NCI-H1436 treated with DMSO at 0.1 percent for 48 hours (cell line): ENCODE results near the gene DNAH8.
"Not testable (repeated sequence)": the region's sequence is repeated elsewhere in the genome, so short reads cannot be mapped to it uniquely, and the experiment has no call there.

ENCODE experiments used
- DNase-seq: peaks from one replicate; lab custom pipeline; 2025; lab: John Stamatoyannopoulos, UW

Gene DNAH8

DNA sequence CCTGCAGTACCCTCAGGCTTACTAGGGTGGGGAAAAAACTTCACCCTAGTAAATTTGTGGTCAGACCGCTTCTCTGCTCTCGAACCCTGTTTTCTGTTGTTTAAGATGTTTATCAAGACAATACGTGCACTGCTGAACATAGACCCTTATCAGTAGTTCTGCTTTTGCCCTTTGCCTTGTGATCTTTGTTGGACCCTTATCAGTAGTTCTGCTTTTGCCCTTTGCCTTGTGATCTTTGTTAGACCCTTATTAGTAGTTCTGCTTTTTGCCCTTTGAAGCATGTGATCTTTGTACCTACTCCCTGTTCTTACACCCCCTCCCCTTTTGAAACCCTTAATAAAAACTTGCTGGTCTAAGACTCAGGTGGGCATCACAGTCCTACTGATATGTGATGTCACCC, 15.4 kb upstream of the DNAH8 start:
- not testable (repeated sequence) for DNase-seq

DNA sequence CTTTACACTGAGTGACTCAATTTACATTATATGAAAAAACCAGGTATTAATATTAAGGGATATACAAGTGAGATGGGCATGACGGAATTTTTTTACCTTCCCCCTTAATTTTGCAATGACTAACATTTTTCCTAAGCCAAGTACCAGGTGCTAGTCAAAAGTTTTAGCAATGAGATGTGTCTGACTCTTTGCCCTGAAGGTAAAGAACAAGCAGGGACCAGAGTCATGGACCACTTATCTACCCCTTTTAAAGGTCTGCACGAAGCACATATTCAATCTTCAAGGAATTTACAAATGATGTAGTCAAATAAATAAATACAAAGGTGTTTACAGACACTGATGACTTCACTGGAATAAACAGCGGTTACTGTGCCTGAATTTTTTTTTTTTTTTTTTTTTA, 13.6 kb upstream of the DNAH8 start:
- no peak for DNase-seq

DNA sequence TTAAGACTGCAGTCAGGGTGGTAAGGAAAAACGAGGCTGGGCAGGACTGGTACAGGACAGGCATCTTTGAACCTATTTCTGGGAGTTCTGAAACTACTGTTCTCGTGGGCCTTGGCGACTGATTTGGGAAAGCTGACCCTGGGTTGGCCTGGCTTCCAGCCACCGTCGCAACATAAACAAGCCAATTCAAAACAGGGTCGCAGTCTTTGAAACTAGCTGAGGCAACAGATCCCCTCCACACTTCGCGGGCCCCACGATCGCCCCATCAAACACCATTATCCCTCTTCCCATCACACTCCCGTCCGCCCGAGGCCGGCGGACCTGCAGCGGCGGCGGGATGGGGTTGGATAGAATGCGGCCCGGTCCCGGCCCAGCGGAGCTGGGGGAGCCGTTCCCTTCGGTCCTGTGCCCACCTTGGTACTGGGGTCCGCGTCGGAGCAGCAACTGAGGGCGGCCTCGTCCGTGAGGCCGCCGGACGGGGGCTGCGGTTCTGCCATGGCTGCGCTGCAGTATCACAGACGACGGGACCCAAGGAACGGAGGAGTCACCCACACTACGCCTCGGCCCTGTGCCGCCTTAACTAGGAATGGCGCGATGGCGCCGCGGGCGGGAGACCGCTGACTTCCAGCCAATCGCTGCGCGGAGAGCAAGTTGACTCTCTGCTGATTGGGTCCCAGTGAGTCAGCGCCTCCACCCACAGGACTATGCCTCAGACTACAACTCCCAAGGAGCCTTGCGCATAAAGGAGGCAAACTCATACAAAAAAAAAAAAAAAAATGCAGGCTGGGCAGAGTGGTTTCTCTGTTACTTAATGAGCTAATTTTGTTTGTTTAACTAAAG, 12.3 kb upstream of the DNAH8 start, which contains the start of gene GLO1:
Gene GLO1, minus strand, starts transcription at position 588 of the 840 bp plus-strand sequence. Its CDS starts 91 bp downstream, at position 497.
- DNase-seq: peak; percentile 92

DNA sequence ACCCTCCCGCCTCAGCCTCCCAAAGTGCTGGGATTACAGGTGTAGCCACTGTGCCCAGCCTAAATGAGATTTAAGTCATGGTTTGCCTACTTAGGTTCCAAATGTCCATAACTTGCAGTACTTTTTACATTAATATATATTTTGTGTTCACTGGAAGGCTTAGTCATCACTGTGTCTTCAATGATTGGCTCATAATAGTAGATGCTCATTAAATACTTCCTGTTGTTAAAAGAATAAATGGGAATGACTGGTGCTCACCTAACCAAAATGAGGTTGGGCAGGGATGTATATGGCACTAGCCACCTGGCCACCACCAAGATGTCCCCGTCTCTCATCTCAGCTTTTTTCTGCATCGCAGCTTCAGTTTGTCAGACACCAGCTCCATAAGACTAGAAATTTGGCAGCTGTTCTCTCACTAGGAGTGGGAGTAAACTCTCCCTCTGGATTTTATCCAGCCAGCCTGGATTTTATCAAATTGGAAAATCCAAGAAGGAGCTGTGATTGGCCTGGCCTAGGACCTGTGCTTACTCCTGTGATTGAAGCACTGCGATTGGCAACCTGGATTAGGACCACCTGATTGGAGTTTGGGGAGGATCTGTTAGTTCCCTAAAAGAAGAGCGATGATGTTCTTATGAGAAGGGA, 11.0 kb upstream of the DNAH8 start:
- no peak for DNase-seq

DNA sequence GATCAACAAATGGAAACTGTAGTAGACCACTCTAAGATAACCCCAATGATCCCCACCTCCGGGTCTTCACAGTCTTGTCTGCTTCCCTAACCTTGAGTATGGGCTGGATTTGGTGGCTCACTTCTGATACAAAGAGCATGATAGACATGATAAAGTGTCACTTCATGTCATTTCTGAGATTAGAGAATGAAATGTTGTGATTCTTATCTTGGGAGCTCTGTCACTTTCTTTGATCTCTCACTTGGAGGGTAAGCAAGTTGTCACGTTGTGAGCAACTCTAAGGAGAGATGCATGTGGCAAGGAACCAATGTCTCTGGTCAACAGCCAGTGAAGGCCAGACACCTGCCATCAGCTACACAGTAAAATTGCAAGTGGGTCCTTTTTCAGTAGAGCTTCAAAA, 9.2 kb upstream of the DNAH8 start:
- no peak for DNase-seq

DNA sequence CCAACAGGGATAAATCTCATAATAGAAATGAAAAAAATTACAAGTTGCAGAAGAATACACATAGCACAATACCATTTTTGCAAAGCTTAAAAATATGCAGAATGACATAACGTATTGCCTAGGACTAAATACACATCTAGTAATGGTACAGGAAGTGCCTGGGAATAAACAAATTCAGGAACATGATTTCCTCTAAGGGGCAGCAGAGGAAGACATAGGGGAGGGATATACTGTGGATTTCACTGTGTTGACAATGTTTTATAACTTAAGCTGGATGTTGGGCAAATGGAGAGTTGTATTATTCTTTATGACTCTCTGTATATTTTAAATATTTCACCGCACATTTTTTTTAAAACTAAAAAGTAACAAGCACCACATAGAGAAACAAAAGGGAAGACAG, 6.6 kb upstream of the DNAH8 start:
- no peak for DNase-seq

DNA sequence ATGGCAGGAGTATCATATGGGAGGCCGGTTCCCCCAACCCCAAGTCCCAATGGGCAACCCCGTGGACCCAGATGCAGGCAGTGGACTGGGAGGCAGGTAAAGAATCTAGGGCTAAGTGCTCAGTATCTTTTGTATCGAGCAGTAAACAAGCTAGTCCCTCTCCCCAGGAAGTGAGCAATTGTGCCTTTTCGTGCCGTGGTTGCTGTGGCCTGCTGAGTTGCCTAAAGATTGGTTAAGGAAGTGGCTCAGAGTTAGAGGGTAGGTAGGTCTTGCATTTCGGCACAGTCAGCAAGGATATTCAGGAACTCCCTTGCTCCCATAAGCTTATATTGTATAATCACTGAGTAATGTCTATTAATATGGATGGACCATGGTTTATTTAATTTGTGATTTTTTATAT, 1.3 kb upstream of the DNAH8 start:
- no peak for DNase-seq

DNA sequence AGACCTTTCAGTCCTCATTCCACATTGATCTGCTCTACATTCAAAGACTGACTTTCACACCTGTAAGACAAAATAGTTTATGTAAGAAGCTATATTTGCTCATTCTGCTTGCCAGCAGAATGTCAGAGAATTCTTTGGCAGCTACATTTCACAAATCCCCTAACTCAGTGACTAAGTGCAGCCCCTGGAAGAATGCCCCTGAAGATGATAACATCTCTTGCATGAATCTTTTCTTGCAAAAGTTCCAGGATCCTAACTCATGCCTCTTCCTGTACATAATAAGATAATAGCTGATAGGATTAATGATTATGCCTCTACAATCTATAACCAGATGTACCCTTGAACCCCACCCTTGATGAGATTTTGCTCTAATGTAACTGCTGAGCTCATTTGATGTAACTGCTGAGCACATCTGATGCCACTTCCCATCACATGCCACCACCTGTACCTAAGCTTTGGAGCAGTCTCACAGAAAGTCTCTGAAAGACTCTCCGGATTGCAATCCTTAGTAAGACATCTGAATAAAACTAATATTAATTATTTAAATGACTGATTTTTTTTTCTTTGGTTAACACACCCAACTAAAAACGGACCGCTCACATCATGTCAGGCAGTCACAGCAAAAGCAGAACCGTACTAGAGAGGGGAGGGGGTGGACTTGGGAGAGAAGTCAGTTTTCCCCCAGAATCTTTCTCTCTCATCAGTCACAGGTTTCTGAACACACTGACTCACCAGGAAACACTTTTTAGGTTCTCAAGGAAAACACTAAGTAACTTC, 684 bp upstream of the DNAH8 start:
- no peak for DNase-seq

DNA sequence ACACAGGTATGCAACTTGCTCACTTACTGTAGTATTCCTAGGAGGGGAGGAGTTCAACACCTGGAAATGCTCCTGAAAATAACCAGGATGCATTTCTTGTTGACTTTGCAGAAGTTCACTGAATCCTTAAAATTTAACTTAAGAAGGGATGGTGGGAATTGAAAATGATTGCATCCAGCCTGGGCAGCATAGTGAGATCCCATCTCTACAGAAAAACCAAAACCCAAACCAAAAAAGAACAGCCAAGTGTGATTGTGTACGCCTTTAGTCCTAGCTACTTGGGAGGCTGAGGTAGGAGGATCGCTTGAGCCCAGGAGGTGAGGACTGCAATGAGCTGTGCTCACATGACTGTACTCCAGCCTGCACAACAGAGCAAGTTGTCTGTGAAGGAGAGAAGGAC, 1.7 kb downstream of the DNAH8 start:
- no peak for DNase-seq

DNA sequence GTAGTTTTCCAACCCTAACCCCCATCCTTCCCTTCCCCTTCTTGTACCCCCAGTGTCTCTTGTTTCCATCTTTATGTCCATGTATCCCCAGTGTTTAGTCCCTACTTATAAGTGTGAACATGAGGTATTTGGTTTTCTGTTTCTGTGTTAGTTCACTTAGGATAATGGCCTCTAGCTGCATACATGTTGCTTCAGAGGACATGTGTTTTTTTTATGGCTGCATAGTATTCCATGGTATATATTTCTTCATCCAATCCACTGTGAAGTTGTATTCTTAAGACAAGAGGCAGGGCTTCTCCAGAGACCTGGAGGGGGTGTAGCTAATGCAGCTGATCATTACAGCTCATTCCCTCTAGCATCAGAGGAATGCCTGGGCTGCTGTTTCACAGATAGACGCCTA, 4.2 kb downstream of the DNAH8 start:
- no peak for DNase-seq

DNA sequence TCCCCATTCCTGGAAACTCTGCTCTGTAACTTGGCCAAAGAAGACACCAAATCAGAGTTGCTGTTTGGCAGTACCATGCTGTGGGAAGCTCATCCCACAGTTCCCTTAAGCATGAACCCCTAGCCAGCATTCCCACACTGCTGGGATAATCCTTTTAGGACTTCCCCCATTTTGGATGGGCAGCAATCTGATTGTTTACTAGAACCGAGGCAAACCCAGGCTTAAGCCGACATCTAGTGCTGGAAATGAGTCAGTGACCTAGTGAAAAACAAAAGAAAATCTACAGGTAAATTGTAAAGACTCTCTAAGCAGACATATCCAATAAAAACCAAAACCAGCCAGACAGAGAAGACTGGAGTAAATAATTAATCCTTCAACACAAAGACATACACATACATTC, 5.2 kb downstream of the DNAH8 start:
- no peak for DNase-seq

DNA sequence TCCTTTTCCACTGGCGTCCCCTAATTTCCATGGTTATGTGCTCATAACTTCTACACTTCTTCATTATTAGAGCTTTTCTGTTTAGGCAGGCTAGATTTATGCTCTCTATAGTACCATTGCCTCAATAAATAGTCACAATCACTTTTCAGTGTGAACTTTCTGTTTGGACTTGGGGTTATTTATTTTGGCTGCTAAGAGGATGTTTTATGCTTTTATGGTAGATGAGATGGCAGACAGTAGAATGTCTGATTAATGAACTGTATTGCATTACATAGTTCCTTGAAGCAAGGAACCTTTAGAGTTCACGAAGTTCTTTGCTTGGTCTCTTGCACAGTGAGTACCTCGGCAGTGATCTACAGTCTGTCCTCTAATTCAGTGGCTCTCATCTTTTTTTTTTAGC, 6.9 kb downstream of the DNAH8 start:
- DNase-seq: no peak

DNA sequence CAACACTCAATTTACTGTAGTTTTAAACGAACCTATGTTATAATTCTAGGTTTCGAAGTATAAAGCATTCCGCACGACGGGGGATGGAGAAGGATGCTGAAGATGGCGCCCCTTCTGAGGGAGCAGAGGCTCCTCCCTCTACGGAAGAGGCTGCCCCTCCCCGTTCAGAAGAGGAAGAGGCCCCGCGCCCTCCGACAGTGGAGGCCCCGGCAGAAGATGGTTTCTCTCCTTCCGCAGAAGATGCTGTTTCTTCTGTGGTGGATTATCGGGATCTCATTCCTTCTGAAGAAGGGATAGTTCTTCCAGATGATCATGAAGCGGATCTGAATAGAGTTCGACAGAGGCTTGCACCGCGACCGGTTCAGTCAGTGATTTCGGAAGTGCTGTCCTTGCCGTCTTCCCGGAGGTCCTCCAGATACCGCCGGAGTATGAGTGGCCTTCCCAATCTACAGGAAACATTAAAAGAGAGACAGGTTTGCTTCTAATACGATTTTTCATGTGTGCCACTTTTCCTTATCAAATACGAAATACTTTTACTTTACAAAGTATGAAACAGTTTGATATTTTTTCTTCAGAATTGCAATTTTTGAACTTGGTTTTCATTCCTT, 7.7 kb downstream of the DNAH8 start:
- no peak for DNase-seq

DNA sequence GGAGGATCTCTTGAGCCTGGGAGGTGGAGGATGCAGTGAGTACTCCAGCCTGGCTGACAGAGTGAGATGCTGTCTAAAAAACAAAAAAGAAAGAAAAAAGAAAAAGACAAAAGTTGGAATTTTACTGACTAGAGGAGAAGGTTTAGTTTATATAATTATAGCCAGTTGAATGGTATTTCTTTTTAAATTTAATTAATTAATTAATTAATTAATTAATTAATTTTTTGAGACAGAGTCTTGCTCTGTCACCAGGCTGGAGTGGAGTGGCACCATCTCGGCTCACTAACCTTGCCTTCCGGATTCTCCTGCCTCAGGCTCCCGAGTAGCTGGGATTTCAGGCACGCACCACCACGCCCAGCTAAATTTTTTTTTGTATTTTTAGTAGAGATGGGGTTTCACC, 8.7 kb downstream of the DNAH8 start:
- no peak for DNase-seq

DNA sequence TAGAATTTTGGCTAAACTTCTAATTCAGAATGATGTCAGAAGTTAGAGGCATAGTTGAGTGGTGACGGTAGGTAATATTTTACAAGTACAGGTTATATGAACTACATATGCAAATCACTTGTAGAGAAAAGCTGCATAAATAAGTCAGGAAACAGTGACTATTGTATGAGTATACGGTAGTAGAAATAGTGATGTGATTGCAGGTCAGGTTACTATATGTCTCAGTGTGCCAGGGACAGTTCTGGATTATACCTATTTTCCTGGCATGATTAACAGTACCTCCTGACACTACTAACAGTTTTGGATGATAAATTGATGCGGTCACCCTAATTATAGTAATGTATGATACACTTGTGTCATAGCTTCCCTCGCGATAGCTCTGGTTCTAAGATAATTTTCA, 9.2 kb downstream of the DNAH8 start:
- DNase-seq: no peak

DNA sequence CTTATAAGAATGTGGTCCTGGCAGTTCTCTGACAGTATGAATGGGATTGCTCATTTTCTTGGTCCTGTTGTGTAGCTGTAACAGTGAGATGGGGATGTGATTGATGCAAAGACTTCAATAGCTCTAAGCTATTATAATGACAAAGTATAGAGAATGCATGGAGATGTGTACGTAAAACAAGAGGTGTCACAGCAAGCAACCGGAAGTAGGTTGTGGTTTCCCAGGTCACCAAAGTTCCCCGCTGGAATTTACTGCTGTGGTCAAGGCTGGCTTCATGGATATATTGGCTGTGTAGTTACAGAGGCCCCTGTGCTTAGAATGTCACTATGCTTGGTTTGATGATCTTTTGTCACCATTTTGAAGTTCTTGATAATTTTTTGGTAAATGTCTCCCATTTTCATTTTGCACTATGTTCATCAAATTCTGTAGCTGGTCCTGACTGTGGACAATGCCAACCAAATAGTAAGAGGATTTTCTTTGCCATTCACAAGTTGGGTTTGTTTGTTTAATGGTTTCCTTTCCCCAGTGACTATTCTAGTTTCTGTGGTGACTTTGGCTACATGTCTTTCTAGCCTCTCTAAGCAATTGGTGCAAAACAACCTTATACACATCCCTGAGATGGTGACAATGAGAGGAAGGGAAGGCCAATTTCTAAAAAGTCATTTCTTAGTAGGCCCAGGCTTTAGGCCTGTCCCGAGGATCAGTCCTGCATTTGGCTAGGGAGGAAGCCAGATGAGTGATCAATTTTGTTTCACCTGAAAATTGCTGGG, 10.5 kb downstream of the DNAH8 start:
- DNase-seq: no peak

DNA sequence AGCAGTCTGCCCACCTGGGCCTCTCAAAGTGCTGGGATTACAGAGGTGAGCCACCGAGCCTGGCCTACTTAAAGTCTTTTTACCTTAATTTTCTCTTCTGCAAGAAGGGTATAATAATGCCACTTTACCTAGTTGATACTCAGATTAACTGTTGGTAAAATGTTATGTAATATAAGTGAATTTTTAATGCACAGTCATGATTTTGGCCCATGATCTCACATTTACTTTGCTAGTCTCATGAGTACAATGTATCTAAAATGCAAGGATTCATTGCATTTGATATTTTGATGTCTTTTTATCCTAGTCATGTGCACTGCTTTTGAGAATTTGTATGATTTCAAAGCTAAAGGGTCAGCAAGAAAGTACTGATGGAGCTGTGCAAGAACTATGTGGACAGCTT, 13.1 kb downstream of the DNAH8 start:
- DNase-seq: no peak

DNA sequence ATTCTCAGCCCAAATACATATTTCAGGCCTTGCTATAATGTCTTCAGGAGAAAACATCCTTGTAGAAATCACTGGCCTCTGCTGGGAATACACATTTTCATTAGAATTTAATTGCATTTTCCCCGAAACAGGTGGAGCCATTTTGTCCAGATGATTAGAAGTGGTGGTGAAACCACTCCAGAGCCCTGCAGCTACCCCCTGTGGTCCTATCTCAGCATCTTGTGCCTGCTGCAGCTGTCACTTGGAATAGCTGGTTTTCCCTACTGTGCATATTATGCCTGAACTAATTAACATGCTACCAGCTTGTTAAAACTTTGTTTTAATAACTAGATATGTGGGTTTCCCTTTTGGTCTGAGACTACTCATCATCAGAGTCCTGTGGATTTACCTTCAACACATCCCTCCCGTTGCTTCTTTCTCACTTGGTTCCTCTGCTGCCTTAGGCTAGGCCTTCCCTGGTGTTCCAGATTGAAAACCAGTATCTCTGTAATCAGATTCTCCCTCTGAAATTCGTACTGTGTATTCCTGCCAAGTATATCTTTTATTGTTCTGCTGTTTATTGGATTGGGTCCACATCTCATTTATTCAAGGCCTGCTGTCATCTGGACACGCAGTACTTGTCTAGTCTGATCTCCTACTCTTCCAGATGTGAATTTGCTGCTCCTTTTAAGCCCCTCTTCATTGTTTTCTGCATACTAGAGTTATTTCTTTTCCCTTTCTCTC, 15.2 kb downstream of the DNAH8 start:
- DNase-seq: no peak

DNA sequence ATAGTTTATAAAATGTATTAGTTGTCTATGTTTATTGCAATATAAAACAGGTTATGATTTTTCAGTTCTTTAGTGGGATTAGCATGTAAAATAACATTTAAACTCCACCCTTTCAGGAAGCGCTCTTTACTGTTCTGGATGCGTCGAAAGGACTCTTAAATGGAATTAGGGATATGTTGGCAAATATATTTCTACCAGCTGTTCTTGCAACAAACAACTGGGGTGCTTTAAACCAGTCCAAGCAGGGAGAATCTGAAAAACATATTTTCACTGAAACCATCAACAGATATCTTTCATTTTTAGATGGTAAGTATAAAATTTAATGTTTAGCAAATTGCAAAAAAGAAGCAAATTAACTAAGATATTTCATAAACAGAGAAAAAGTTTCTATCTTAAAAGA, 21.8 kb downstream of the DNAH8 start:
- no peak for DNase-seq

DNA sequence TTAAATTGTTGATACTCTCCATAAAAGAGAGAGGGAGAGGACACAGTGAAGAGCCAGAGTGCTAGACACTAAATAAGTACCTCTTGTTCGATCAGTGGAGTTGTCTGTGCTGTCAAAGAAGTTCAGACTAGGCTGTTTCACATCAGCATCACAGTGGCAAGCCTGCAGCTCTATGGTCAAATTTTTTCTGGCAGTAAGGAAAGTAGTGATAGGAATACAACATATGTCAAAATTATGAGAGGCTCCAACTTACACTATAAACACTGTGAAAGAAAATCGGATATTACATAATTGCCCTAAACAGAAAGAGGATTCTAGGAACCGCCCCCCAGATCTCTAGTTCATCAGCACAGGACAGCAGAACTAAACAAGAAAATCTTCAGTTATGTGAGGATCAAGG, 23.1 kb downstream of the DNAH8 start:
- DNase-seq: no peak

DNA sequence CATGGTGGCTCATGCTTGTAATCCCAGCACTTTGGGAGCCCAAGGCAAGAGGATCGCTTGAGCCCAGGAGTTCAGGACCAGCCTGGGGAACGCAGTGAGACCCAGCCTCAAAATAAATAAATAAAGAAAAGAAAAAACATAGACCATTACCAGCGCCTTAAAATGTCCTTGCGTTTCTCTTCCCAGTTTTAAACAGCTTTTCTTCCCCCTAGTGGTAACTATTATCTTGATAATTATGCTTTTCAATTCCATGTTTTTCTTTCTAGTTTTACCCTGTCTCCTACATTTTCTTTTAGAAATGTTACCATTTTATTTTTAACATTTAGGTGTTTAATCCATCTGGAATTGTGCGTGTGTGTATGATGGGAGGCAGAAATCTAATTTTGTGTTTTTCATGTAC, 24.4 kb downstream of the DNAH8 start:
- DNase-seq: no peak
